ENCODE measurements around the gene CREBRF. TPM values are rescaled to one million over a fixed set of nuclear protein-coding genes. Genes with fewer than 3 reads are reported as not detected.

The CREBRF gene
- total and polyA plus RNA-seq, 2 of the 8 experiments (the other 6 are each of a cell fraction or from before 2014, with no cell fraction given) = 1.2 to 4.7 TPM

DNA sequence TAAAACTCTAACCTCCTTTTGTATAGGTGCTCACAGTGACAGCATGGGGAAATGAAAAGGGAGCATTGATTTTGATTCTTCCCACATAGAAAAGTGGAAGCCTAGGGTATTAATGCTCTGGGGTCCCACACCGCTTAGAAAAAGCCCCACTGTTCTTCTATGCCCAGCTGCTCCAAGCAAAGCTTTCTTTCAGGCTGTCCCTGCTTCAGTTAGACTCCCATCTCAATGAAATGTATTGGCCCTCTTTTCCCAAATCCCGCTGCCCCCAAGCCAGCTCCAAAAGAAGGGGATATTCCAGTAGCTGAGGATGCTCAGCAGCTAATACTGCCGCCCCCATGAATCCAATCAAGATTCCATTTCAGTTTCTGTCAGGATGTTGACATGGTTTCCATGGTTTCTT is 17.0 kb upstream of the CREBRF start:
- no peak overlapping the region for H3K9ac ChIP-seq (replicated peaks in 1 of 4; ENCODE audit: extremely low read depth in 1 of 4, low read depth in 3 of 4, low read length in 3 of 4)
- peaks cover 0 to 3% (median 1%) of the 10 kb centered on the region in 4 experiments; a peak in 2 of 8 replicates for H3K36me3 ChIP-seq (ENCODE audit: control insufficient read depth in 2 of 4, insufficient read depth in 4 of 4, low read length in 3 of 4)
- H3K79me1 ChIP-seq (ENCODE audit: low read depth, low read length) = no peaks in the 10 kb centered on the region
- no peaks in the 10 kb centered on the region; a peak in 2 of 7 replicates for H3K27me3 ChIP-seq (replicated peaks in 1 of 4; ENCODE audit: control insufficient read depth in 3 of 4, extremely low read depth in 1 of 4, insufficient read depth in 3 of 4, low read length in 3 of 4)
- H2BK5ac ChIP-seq (ENCODE audit: low read depth, low read length) = no peak overlapping the region
- H3K14ac ChIP-seq (ENCODE audit: insufficient read length) = no peak overlapping the region
- ChIA-PET POLR2A (ENCODE audit: partially characterized antibody) (interaction anchor here (1.1 to 2.5 kb wide), 4 partner anchors 10 to 268 kb away, joined by 3 to 9 read pairs (median 4); no protein-coding TSS in a partner anchor), CTCF (ENCODE audit: partially characterized antibody) (interaction anchor here (1.2 kb wide), 1 partner anchor 29 kb away, joined by 4 read pairs; no protein-coding TSS in a partner anchor)
- H2BK120ac ChIP-seq (replicated peaks; ENCODE audit: low read depth, low read length) = no peak overlapping the region
- no peak overlapping the region for H2AK5ac ChIP-seq (ENCODE audit: low read depth, low read length)
- no peak overlapping the region for H3K18ac ChIP-seq (ENCODE audit: extremely low read depth, low read length)
- H3K4me2 ChIP-seq (ENCODE audit: insufficient read depth in 1 of 2, low read depth in 2 of 2, low read length in 2 of 2) = no peak overlapping the region
- H3K79me2 ChIP-seq (ENCODE audit: control insufficient read depth in 1 of 2, insufficient read depth in 2 of 2, low read length in 2 of 2) = no peaks in the 10 kb centered on the region
- H3K23ac ChIP-seq (ENCODE audit: insufficient read length) = no peak overlapping the region
- no peaks in the 10 kb centered on the region for H3K9me3 ChIP-seq (ENCODE audit: insufficient read depth in 2 of 2, low read depth in 1 of 2, low read length in 1 of 2)
- H3K56ac ChIP-seq (replicated peaks; ENCODE audit: insufficient read length, low read depth, low read length) = no peak overlapping the region
- no peak overlapping the region for H2BK12ac ChIP-seq (ENCODE audit: low read depth, low read length)
- H3K4me1 ChIP-seq (replicated peaks in 1 of 4; ENCODE audit: control insufficient read depth in 3 of 4, insufficient read depth in 4 of 4, low read length in 3 of 4) = no peaks in the 10 kb centered on the region
- TF ChIP-seq RFX5 (IDR thresholded peaks at IDR 0.05; ENCODE audit: borderline replicate concordance, low read depth, low read length) (no peak), MAFK (IDR thresholded peaks at IDR 0.05; ENCODE audit: low read depth, low read length) (no peak), JUN (IDR thresholded peaks at IDR 0.05; ENCODE audit: low read depth, low read length) (no peak), TAF7 (optimal IDR thresholded peaks at IDR 0.05; ENCODE audit: borderline replicate concordance, low read depth, low read length) (no peak), BCL11A (IDR thresholded peaks at IDR 0.05; ENCODE audit: low read depth in 2 of 2, low read length in 2 of 2) (no peak), TEAD4 (IDR thresholded peaks at IDR 0.05; ENCODE audit: low read depth, low read length) (no peak), TBP (IDR thresholded peaks at IDR 0.05; ENCODE audit: low read depth, low read length) (no peak), JUND (IDR thresholded peaks at IDR 0.05; ENCODE audit: low read length) (no peak), CBX8 (IDR thresholded peaks at IDR 0.05; ENCODE audit: borderline replicate concordance, low read depth, low read length) (no peak), RNF2 (IDR thresholded peaks at IDR 0.05; ENCODE audit: borderline replicate concordance, low read depth, low read length, missing control alignments, poor library complexity, severe bottlenecking) (no peak), POLR2A (IDR thresholded peaks at IDR 0.05; ENCODE audit: control extremely low read depth in 1 of 2, low read depth in 2 of 2, low read length in 2 of 2) (no peak), KDM4A (IDR thresholded peaks at IDR 0.05; ENCODE audit: low read depth, low read length, severe bottlenecking) (no peak)
- TF ChIP-seq, protein P1, sequence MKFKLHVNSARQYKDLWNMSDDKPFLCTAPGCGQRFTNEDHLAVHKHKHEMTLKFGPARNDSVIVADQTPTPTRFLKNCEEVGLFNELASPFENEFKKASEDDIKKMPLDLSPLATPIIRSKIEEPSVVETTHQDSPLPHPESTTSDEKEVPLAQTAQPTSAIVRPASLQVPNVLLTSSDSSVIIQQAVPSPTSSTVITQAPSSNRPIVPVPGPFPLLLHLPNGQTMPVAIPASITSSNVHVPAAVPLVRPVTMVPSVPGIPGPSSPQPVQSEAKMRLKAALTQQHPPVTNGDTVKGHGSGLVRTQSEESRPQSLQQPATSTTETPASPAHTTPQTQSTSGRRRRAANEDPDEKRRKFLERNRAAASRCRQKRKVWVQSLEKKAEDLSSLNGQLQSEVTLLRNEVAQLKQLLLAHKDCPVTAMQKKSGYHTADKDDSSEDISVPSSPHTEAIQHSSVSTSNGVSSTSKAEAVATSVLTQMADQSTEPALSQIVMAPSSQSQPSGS (IDR thresholded peaks at IDR 0.05; ENCODE audit: low read length) = no peak
- no peak overlapping the region for H3K4me3 ChIP-seq (ENCODE audit: extremely low read depth in 1 of 4, insufficient read depth in 2 of 4, low read depth in 3 of 4, low read length in 4 of 4)
- H3K23me2 ChIP-seq (ENCODE audit: low read depth, low read length) = no peaks in the 10 kb centered on the region
- DNase-seq (ENCODE audit: low read depth in 1 of 2, low spot score in 2 of 2) (no peak), FAIRE-seq (no peak)
- 85% methylated on average over 3 of the region's 3 CpGs; no CpG with 5 or more reads in 1 of the 2 experiments for WGBS, 2 experiments (ENCODE audit: extremely low coverage in 1 of 2, insufficient coverage in 1 of 2, insufficient read length in 1 of 2, insufficient replicate concordance in 2 of 2, low coverage in 1 of 2, low lambda C conversion rate in 2 of 2, missing lambda C conversion rate in 1 of 2)
- no peak overlapping the region for H2BK15ac ChIP-seq (ENCODE audit: low read length)
- H2BK20ac ChIP-seq (ENCODE audit: low read length) = no peak overlapping the region
- no peak overlapping the region for H4K5ac ChIP-seq (ENCODE audit: insufficient read length, low read depth, low read length)
- H4K91ac ChIP-seq (replicated peaks; ENCODE audit: insufficient read length, low read length) = no peak overlapping the region
- H3K27ac ChIP-seq (ENCODE audit: low read depth, low read length) = no peak overlapping the region
- H2AFZ ChIP-seq (ENCODE audit: low read length) = no peak overlapping the region
- H4K8ac ChIP-seq (ENCODE audit: extremely low read depth, insufficient read depth, low read length) = no peak overlapping the region
- H3K4ac ChIP-seq (replicated peaks; ENCODE audit: insufficient read length, low read depth, low read length) = no peak overlapping the region
- no peaks in the 10 kb centered on the region for H4K20me1 ChIP-seq (replicated peaks in 1 of 2; ENCODE audit: control insufficient read depth in 1 of 2, insufficient read depth in 2 of 2, low read length in 2 of 2)

All from H1 (cell line).